ENCODE data around the gene NCLN.
"Not testable (repeated sequence)": the region's sequence is repeated elsewhere in the genome, so short reads cannot be mapped to it uniquely, and the experiment has no call there.

The NCLN gene

GRCh38 chr19:3198901-3199700 lies 13.4 kb downstream of the NCLN start:
- no peak for DNase-seq (ENCODE audit: low read depth in 2 of 2)

GRCh38 chr19:3201072-3201700 lies 15.5 kb downstream of the NCLN start:
- DNase-seq (ENCODE audit: low read depth in 2 of 2), result no peak

GRCh38 chr19:3201911-3202310 lies 16.2 kb downstream of the NCLN start:
- DNase-seq (ENCODE audit: low read depth in 2 of 2), result no peak

- no peak for DNase-seq (ENCODE audit: low read depth in 2 of 2)
Measured at GRCh38 chr19:3202346-3202745, 16.6 kb downstream of the NCLN start.

GRCh38 chr19:3202895-3203294 lies 17.2 kb downstream of the NCLN start:
- not testable (repeated sequence) for DNase-seq (ENCODE audit: low read depth in 2 of 2)

GRCh38 chr19:3203805-3204645 lies 18.3 kb downstream of the NCLN start:
- no peak for DNase-seq (ENCODE audit: low read depth in 2 of 2)

GRCh38 chr19:3204646-3205275 lies 19.0 kb downstream of the NCLN start:
- DNase-seq (ENCODE audit: low read depth in 2 of 2), result no peak

- no peak for DNase-seq (ENCODE audit: low read depth in 2 of 2)
Measured at GRCh38 chr19:3206216-3206953, 20.7 kb downstream of the NCLN start.

- no peak for DNase-seq (ENCODE audit: low read depth in 2 of 2)
Measured at GRCh38 chr19:3207461-3208242, 21.9 kb downstream of the NCLN start.

GRCh38 chr19:3208317-3209207 lies 22.8 kb downstream of the NCLN start:
- no peak for DNase-seq (ENCODE audit: low read depth in 2 of 2)

- peak; percentile 23 to 61 for DNase-seq (ENCODE audit: low read depth in 2 of 2)
Measured at GRCh38 chr19:3210347-3211017, 24.8 kb downstream of the NCLN start.

GRCh38 chr19:3211191-3211590 lies 25.5 kb downstream of the NCLN start:
- no peak for DNase-seq (ENCODE audit: low read depth in 2 of 2)

- DNase-seq (ENCODE audit: low read depth in 2 of 2), result no peak
Measured at GRCh38 chr19:3213159-3213558, 27.4 kb downstream of the NCLN start.

GRCh38 chr19:3216874-3217273 lies 31.1 kb downstream of the NCLN start:
- DNase-seq (ENCODE audit: low read depth in 2 of 2), result no peak

GRCh38 chr19:3220576-3220975 lies 34.8 kb downstream of the NCLN start:
- DNase-seq (ENCODE audit: low read depth in 2 of 2), result no peak

GRCh38 chr19:3221576-3221975 lies 35.8 kb downstream of the NCLN start:
- DNase-seq (ENCODE audit: low read depth in 2 of 2), result not testable (repeated sequence)

GRCh38 chr19:3222709-3223108 lies 37.0 kb downstream of the NCLN start:
- DNase-seq (ENCODE audit: low read depth in 2 of 2), result no peak

GRCh38 chr19:3224346-3225168 lies 38.8 kb downstream of the NCLN start, which contains the start of gene CELF5:
Gene CELF5 (plus strand): TSS chr19:3224661. CDS start chr19:3224740, 79 bp downstream.
- peak; percentile 23 to 48 for DNase-seq (ENCODE audit: low read depth in 2 of 2)

Data from stimulated activated CD4-positive, alpha-beta T cell treated with anti-CD3 and anti-CD28 coated beads, Interleukin-1b, Interleukin-23, amount 100 ng/mL, for 1 hour (primary cell).